K562 (cell line): ENCODE data around the gene UGT1A3. TPM values are rescaled to one million over a fixed set of nuclear protein-coding genes. Genes with fewer than 3 reads are reported as not detected.
A peak's percentile ranks its signal among the peaks of the same experiment; 100 is the strongest.

Source experiments
- ATAC-seq: fragments of 200-7000 bp; cut with Tn5 transposase; 3 replicates; pipeline ENCODE4 v1.9.1; 2020; ENCODE audit warnings: moderate library complexity
- BruUV-seq: library from RNA; stranded (reverse); fragments of 400-500 nt; replicated peaks from 2 replicates; lab custom pipeline; 2021; lab: Mats Ljungman, UMichigan
- CTCF ChIA-PET: fragments of 300-600 bp; formaldehyde crosslinking; extraction: SDS; loops from one replicate; lab custom pipeline; 2021; ENCODE audit warnings: low intra/inter-chr PET ratio; lab: Yijun Ruan, JAX
- POLR2A ChIA-PET: fragments of 300-600, 350-650 bp; sonication (Branson Sonifier 250); formaldehyde crosslinking; extraction: SDS; loops from one replicate; lab custom pipeline; 2021; ENCODE audit warnings: antibody characterized with exemption, inconsistent platforms; lab: Yijun Ruan, JAX
- DNase-seq, 4 experiments: peaks; one replicate each; pipeline versions ENCODE4 v3.0.0 to v3.0.0-alpha.2; 2011 to 2018; ENCODE audit warnings: low spot score in 3 of 4, mixed read lengths in 3 of 4; ENCODE audit errors: extremely low read depth in 1 of 4
- FAIRE-seq: peaks from 2 replicates; lab custom pipeline; 2011; peaks lifted over from hg19 to GRCh38; lab: Jason Lieb, UNC
- H2AFZ ChIP-seq: 2 replicates; pipeline ENCODE4 v1.6.0; 2011; ENCODE audit warnings: low read depth, low read length, control low read depth, inconsistent platforms
- H3K27ac ChIP-seq: fragments of 200-600 bp; 3 replicates; pipeline ENCODE4 v1.8.0; 2011; ENCODE audit warnings: low read depth, mild to moderate bottlenecking, control low read depth, inconsistent platforms, low read length, moderate library complexity, mixed read lengths; ENCODE audit errors: extremely low read depth
- H3K27me3 ChIP-seq, 2 experiments: fragments of 300-600 bp in 1 of 2; 2 replicates in 1 of 2; 3 replicates in 1 of 2; pipeline versions ENCODE4 v1.6.0 to v1.8.0; 2011; ENCODE audit warnings: inconsistent platforms in 2 of 2, low read length in 2 of 2, mild to moderate bottlenecking in 1 of 2, mixed read lengths in 1 of 2, moderate library complexity in 1 of 2; ENCODE audit not compliant: control insufficient read depth in 2 of 2, insufficient read depth in 2 of 2
- H3K36me3 ChIP-seq: fragments of 300-600 bp; 3 replicates; pipeline ENCODE4 v1.8.0; 2011; ENCODE audit warnings: mild to moderate bottlenecking, low read length, inconsistent platforms; ENCODE audit not compliant: control insufficient read depth, insufficient read depth
- H3K4me1 ChIP-seq, 2 experiments: fragments of 200-600 bp in 1 of 2; replicated peaks in 1 of 2; 2 replicates in 1 of 2; 3 replicates in 1 of 2; pipeline versions ENCODE4 v1.5.1 to v1.8.0; 2011; ENCODE audit warnings: inconsistent platforms in 2 of 2, low read length in 2 of 2, mild to moderate bottlenecking in 1 of 2, mixed read lengths in 1 of 2, moderate library complexity in 1 of 2; ENCODE audit not compliant: control insufficient read depth in 2 of 2, insufficient read depth in 2 of 2
- H3K4me2 ChIP-seq: 2 replicates; pipeline ENCODE4 v1.6.1; 2011; ENCODE audit warnings: low read length, control low read depth, inconsistent platforms, mixed read lengths; ENCODE audit not compliant: insufficient read depth
- H3K4me3 ChIP-seq: fragments of 200-600 bp; sonication (generic), shearing (Covaris generic); 2 replicates; pipeline ENCODE4 v1.5.1; 2016; ENCODE audit warnings: control low read depth, inconsistent platforms
- H3K79me2 ChIP-seq: fragments of 200-600 bp; 3 replicates; pipeline ENCODE4 v1.8.0; 2011; ENCODE audit warnings: low read length, inconsistent platforms; ENCODE audit not compliant: control insufficient read depth, insufficient read depth
- H3K9ac ChIP-seq, 2 experiments: 2 replicates each; pipeline versions ENCODE4 v1.6.0 to v1.6.1; 2011; ENCODE audit warnings: low read depth in 2 of 2, low read length in 2 of 2, control low read depth in 1 of 2, inconsistent platforms in 1 of 2, mild to moderate bottlenecking in 1 of 2, mixed read lengths in 1 of 2; ENCODE audit not compliant: insufficient read depth in 1 of 2
- H3K9me1 ChIP-seq: one replicate; pipeline ENCODE4 v1.6.0; 2011; ENCODE audit warnings: inconsistent platforms, mild to moderate bottlenecking, low read length, moderate library complexity; ENCODE audit not compliant: control insufficient read depth, insufficient read depth
- H3K9me3 ChIP-seq: replicated peaks from 2 replicates; pipeline ENCODE4 v1.5.1; 2011; ENCODE audit warnings: low read depth, low read length, inconsistent platforms; ENCODE audit not compliant: control insufficient read depth, insufficient read depth
- H4K20me1 ChIP-seq: replicated peaks from 2 replicates; pipeline ENCODE4 v1.6.1; 2011; ENCODE audit warnings: low read length, inconsistent platforms, mixed read lengths; ENCODE audit not compliant: control insufficient read depth, insufficient read depth
- BACH1 ChIP-seq: fragments of 200-800 bp; sonication (Bioruptor generic); IDR thresholded peaks from 2 replicates; pipeline ENCODE4 v1.6.1; 2016; ENCODE audit warnings: missing genetic modification characterization, missing compliant biosample characterization
- EZH2 ChIP-seq: IDR thresholded peaks from 2 replicates; pipeline ENCODE4 v1.6.1; 2012; ENCODE audit warnings: low read depth, mild to moderate bottlenecking, inconsistent platforms, low read length, borderline replicate concordance
- HDAC2 ChIP-seq: fragments of 450-650 bp; IDR thresholded peaks from 2 replicates; pipeline ENCODE4 v1.6.1; 2016; ENCODE audit warnings: mild to moderate bottlenecking
- KDM4B ChIP-seq, 2 experiments: fragments of 450-650 bp in 1 of 2; sonication (generic) in 1 of 2; IDR thresholded peaks; 2 replicates each; pipeline ENCODE4 v1.6.1; 2016 to 2017; ENCODE audit warnings: borderline replicate concordance in 2 of 2, antibody characterized with exemption in 1 of 2, low read depth in 1 of 2, mild to moderate bottlenecking in 1 of 2
- MCM3 ChIP-seq: fragments of 450-650 bp; IDR thresholded peaks from 2 replicates; pipeline ENCODE4 v1.6.1; 2016
- NR2C1 ChIP-seq, 2 experiments: fragments of 450-650 bp; IDR thresholded peaks; 2 replicates each; pipeline ENCODE4 v1.6.1; 2017; ENCODE audit warnings: mild to moderate bottlenecking in 2 of 2, antibody characterized with exemption in 1 of 2, inconsistent platforms in 1 of 2, missing compliant biosample characterization in 1 of 2, missing genetic modification characterization in 1 of 2
- PML ChIP-seq: IDR thresholded peaks from 2 replicates; pipeline ENCODE4 v1.6.1; 2012; ENCODE audit warnings: low read length, inconsistent platforms
- SRSF7 ChIP-seq: fragments of 200-400 bp; formaldehyde crosslinking; optimal IDR thresholded peaks from 2 replicates; pipeline ENCODE3; 2017; ENCODE audit warnings: mild to moderate bottlenecking, low read depth, low read length
- TARDBP ChIP-seq: fragments of 450-650 bp; IDR thresholded peaks from 2 replicates; pipeline ENCODE4 v1.6.1; 2016
- ZNF561 ChIP-seq: fragments of 450-650 bp; formaldehyde crosslinking; conservative IDR thresholded peaks from 2 replicates; pipeline ENCODE4 v1.4.0; 2020; ENCODE audit warnings: mild to moderate bottlenecking, moderate library complexity
- WGBS: fragments of 100-300 bp; shearing (Covaris generic); methylation state at CpG from one replicate; pipeline ENCODE4 v1.1.6; 2016; ENCODE audit warnings: low coverage, mixed read lengths; ENCODE audit not compliant: insufficient coverage; ENCODE audit errors: missing lambda C conversion rate; 5-methylcytosine and 5-hydroxymethylcytosine counted together
- in situ Hi-C: fragments of 300-500 bp; cut with MboI; formaldehyde crosslinking; loops from 4 replicates; pipeline ENCODE4 v1.15.0; 2018; ENCODE audit warnings: inconsistent platforms, mixed read lengths
- intact Hi-C: fragments of 100-400 bp; cut with micrococcal nuclease; formaldehyde crosslinking; loops from 2 replicates; pipeline ENCODE4 v1.14.2; 2022
- polyA plus RNA-seq, 8 experiments: library from polyadenylated mRNA; depleted of rRNA in 4 of 8; stranded (reverse) in 5 of 8; unstranded in 3 of 8; fragments of >200 nt; fragmentation: Nextera tagmentation in 2 of 8; fragmentation: Illumina TruSeq in 1 of 8; extraction: Ambion mirVana in 2 of 8; extraction: Trizol in 1 of 8; gene quantifications; 2 replicates each; pipeline versions ENCODE4 v1.2.1 to v1.2.3, GENCODE V29; 2011 to 2014; ENCODE audit warnings: inconsistent platforms in 1 of 8, missing spikeins in 1 of 8
- total RNA-seq, 7 experiments: library from RNA; depleted of rRNA in 6 of 7; stranded (reverse); fragments of >200 nt in 6 of 7; fragmentation: Illumina TruSeq in 2 of 7; extraction: Trizol in 2 of 7; gene quantifications; 2 replicates each; pipeline versions ENCODE4 v1.2.1 to v1.2.3, GENCODE V29; 2011 to 2021; ENCODE audit warnings: low replicate concordance in 1 of 7
- TF ChIP-seq, protein P1 (sequence below): fragments of 450-650 bp; conservative IDR thresholded peaks from 2 replicates; pipeline ENCODE4 v1.6.1; 2016; ENCODE audit warnings: missing genetic modification characterization, low read depth, mild to moderate bottlenecking, control low read depth, missing compliant biosample characterization
- TF ChIP-seq, protein P2 (sequence below): fragments of 250-450 bp; sonication (Bioruptor Pico); IDR thresholded peaks from 2 replicates; pipeline ENCODE4 v1.8.0; 2022; ENCODE audit warnings: moderate library complexity, mild to moderate bottlenecking, inconsistent platforms
- TF ChIP-seq, protein P3 (sequence below): IDR thresholded peaks from 2 replicates; pipeline ENCODE4 v1.6.1; 2016; ENCODE audit warnings: missing genetic modification characterization, missing compliant biosample characterization
- TF ChIP-seq, protein P4 (sequence below): sonication (generic); formaldehyde crosslinking; IDR thresholded peaks from 2 replicates; pipeline ENCODE4 v1.8.1; 2022; ENCODE audit warnings: missing genetic modification reagents
- TF ChIP-seq, protein P5 (sequence below), 3 experiments: IDR thresholded peaks in 2 of 3; conservative IDR thresholded peaks in 1 of 3; 2 replicates each; pipeline ENCODE4 v1.5.1; 2011 to 2012; ENCODE audit warnings: low read length in 3 of 3, mild to moderate bottlenecking in 3 of 3, control low read depth in 2 of 3, improper control_type of control experiment in 1 of 3, inconsistent platforms in 1 of 3, low read depth in 1 of 3, mixed read lengths in 1 of 3, moderate library complexity in 1 of 3; ENCODE audit not compliant: insufficient read depth in 2 of 3

The UGT1A3 gene
- total and polyA plus RNA-seq, 9 of the 15 experiments (the other 6 are each of a cell fraction or from before 2014, with no cell fraction given) = not detected

DNA sequence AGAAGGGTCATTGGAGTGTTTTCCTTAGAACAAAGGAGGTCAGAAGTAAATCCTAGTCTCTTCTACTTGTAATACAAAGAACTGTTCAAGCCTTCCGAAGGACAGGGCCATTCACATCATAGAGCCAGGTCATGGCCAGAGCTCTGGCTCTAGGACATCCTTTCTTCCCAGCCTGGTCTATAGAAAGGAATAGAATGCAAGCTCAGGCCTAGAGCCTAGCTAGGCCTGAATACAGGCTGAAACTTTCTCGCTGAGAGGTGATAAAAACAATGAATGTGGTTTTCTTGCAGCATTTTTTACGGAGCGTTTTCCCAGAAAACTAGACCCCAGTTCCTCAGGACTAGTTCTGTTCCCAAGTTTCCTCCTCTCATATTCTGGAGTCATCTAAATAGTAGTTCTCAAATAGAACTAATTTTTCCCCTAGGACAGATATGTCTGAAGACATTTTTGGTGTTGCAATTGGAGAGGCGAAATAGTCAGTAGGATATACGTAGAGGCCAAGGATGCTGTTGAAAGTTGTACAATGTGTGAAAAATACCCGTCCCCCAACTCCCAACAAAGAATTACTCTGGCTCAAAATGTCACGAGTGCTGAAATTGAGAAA is 29.3 kb upstream of the UGT1A3 start:
- intact Hi-C loops (no loop called here), in situ Hi-C loops (no loop called here)
- Histone ChIP-seq H3K27ac (peak overlapping the region; percentile 59; the same call in 2 of the 3 replicates), H3K4me2 (no peak overlapping the region; the same call in 1 of the 2 replicates), H4K20me1 (no peaks in the 10 kb centered on the region), H3K4me3 (no peak overlapping the region), H3K9ac (no peak overlapping the region), H3K36me3 (no peaks in the 10 kb centered on the region), H3K9me3 (no peaks in the 10 kb centered on the region), H3K27me3 (no peaks in the 10 kb centered on the region), H3K79me2 (no peaks in the 10 kb centered on the region), H2AFZ (no peak overlapping the region), H3K9me1 (no peaks in the 10 kb centered on the region), H3K4me1 (peaks cover 0 to 10% of the 10 kb centered on the region in 2 experiments; a peak in 3 of 5 replicates)
- BruUV-seq = no TSS peak
- ChIA-PET POLR2A (no interaction called here), CTCF (no interaction called here)
- no peak for DNase-seq
- no peak for FAIRE-seq
- ATAC-seq = no peak
- WGBS = 60% methylated on average over 7 of the region's 8 CpGs
- TF ChIP-seq HDAC2 (no peak), NR2C1 (IDR thresholded peaks at IDR 0.05) (no peak), NR2C1 (tag; IDR thresholded peaks at IDR 0.05) (no peak), BACH1 (tag) (no peak), MCM3 (no peak), PML (no peak), SRSF7 (no peak), EZH2 (no peak), KDM4B (IDR thresholded peaks at IDR 0.05; ENCODE audit: borderline replicate concordance in 2 of 2, low read depth in 1 of 2) (no peak), TARDBP (no peak), ZNF561 (CRISPR knock-in tag) (no peak)
- TF ChIP-seq, protein P1, sequence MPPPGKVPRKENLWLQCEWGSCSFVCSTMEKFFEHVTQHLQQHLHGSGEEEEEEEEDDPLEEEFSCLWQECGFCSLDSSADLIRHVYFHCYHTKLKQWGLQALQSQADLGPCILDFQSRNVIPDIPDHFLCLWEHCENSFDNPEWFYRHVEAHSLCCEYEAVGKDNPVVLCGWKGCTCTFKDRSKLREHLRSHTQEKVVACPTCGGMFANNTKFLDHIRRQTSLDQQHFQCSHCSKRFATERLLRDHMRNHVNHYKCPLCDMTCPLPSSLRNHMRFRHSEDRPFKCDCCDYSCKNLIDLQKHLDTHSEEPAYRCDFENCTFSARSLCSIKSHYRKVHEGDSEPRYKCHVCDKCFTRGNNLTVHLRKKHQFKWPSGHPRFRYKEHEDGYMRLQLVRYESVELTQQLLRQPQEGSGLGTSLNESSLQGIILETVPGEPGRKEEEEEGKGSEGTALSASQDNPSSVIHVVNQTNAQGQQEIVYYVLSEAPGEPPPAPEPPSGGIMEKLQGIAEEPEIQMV (tag) = no peak
- TF ChIP-seq, protein P2, sequence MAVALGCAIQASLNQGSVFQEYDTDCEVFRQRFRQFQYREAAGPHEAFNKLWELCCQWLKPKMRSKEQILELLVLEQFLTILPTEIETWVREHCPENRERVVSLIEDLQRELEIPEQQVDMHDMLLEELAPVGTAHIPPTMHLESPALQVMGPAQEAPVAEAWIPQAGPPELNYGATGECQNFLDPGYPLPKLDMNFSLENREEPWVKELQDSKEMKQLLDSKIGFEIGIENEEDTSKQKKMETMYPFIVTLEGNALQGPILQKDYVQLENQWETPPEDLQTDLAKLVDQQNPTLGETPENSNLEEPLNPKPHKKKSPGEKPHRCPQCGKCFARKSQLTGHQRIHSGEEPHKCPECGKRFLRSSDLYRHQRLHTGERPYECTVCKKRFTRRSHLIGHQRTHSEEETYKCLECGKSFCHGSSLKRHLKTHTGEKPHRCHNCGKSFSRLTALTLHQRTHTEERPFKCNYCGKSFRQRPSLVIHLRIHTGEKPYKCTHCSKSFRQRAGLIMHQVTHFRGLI (CRISPR knock-in tag) = no peak
- TF ChIP-seq, protein P3, sequence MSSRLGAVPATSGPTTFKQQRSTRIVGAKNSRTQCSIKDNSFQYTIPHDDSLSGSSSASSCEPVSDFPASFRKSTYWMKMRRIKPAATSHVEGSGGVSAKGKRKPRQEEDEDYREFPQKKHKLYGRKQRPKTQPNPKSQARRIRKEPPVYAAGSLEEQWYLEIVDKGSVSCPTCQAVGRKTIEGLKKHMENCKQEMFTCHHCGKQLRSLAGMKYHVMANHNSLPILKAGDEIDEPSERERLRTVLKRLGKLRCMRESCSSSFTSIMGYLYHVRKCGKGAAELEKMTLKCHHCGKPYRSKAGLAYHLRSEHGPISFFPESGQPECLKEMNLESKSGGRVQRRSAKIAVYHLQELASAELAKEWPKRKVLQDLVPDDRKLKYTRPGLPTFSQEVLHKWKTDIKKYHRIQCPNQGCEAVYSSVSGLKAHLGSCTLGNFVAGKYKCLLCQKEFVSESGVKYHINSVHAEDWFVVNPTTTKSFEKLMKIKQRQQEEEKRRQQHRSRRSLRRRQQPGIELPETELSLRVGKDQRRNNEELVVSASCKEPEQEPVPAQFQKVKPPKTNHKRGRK (tag) = no peak
- TF ChIP-seq, protein P4, sequence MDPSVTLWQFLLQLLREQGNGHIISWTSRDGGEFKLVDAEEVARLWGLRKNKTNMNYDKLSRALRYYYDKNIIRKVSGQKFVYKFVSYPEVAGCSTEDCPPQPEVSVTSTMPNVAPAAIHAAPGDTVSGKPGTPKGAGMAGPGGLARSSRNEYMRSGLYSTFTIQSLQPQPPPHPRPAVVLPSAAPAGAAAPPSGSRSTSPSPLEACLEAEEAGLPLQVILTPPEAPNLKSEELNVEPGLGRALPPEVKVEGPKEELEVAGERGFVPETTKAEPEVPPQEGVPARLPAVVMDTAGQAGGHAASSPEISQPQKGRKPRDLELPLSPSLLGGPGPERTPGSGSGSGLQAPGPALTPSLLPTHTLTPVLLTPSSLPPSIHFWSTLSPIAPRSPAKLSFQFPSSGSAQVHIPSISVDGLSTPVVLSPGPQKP (CRISPR knock-in tag) = no peak
- TF ChIP-seq, protein P5, sequence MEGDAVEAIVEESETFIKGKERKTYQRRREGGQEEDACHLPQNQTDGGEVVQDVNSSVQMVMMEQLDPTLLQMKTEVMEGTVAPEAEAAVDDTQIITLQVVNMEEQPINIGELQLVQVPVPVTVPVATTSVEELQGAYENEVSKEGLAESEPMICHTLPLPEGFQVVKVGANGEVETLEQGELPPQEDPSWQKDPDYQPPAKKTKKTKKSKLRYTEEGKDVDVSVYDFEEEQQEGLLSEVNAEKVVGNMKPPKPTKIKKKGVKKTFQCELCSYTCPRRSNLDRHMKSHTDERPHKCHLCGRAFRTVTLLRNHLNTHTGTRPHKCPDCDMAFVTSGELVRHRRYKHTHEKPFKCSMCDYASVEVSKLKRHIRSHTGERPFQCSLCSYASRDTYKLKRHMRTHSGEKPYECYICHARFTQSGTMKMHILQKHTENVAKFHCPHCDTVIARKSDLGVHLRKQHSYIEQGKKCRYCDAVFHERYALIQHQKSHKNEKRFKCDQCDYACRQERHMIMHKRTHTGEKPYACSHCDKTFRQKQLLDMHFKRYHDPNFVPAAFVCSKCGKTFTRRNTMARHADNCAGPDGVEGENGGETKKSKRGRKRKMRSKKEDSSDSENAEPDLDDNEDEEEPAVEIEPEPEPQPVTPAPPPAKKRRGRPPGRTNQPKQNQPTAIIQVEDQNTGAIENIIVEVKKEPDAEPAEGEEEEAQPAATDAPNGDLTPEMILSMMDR (IDR thresholded peaks at IDR 0.05 in 2 of 3, conservative IDR thresholded peaks at IDR 0.05 in 1 of 3; ENCODE audit: insufficient read depth in 2 of 3, low read depth in 1 of 3, low read length in 3 of 3) = no peak
